Measurements from ENCODE around the gene ANAPC15.
"Not testable (repeated sequence)": the region's sequence is repeated elsewhere in the genome, so short reads cannot be mapped to it uniquely, and the experiment has no call there.

ANAPC15 gene

GRCh38 chr11:72144807-72145565 lies 32.5 kb upstream of the ANAPC15 start:
- no peaks in the 10 kb centered on the region for H3K36me3 ChIP-seq (ENCODE audit: control insufficient read depth in 2 of 2, insufficient read depth in 1 of 2, low read length in 2 of 2)
- POLR2A ChIA-PET, result interaction anchor here (1.2 to 1.3 kb wide), 2 partner anchors 33 to 120 kb away, joined by 3 to 10 read pairs; partner anchors contain the start of gene ANAPC15
- no peak overlapping the region for H3K27ac ChIP-seq (ENCODE audit: extremely low read depth, low read depth, low read length)
- no peaks in the 10 kb centered on the region for H3K9me3 ChIP-seq (ENCODE audit: control insufficient read depth, insufficient read depth, low read depth, low read length)
- TF ChIP-seq SCRT1 (tag by site-specific recombination; IDR thresholded peaks at IDR 0.05; ENCODE audit: borderline replicate concordance) (0 out of 2 replicates have a peak, but pooled peaks have one; percentile 30), GLI2 (tag by site-specific recombination; IDR thresholded peaks at IDR 0.05; ENCODE audit: borderline replicate concordance, low read depth) (no peak), ZNF311 (tag by site-specific recombination; IDR thresholded peaks at IDR 0.05; ENCODE audit: borderline replicate concordance) (no peak), ZNF692 (tag by site-specific recombination; IDR thresholded peaks at IDR 0.05) (no peak), ZNF19 (tag by site-specific recombination; IDR thresholded peaks at IDR 0.05; ENCODE audit: low read depth) (no peak), BCL6B (tag by site-specific recombination; IDR thresholded peaks at IDR 0.05) (no peak), TCF7L2 (IDR thresholded peaks at IDR 0.05; ENCODE audit: borderline replicate concordance, low read depth, low read length) (no peak), SCRT2 (tag by site-specific recombination; IDR thresholded peaks at IDR 0.05) (peak; percentile 83)
- no peak overlapping the region for H3K4me3 ChIP-seq (ENCODE audit: low read depth, low read length)
- H3K4me1 ChIP-seq (ENCODE audit: control insufficient read depth, insufficient read depth, low read length), result no peaks in the 10 kb centered on the region
- CTCF ChIA-PET, result interaction anchor here (0.6 to 2.9 kb wide), 27 partner anchors 8 to 1738 kb away, joined by 3 to 35 read pairs (median 5); no protein-coding TSS in a partner anchor

- POLR2A ChIA-PET; H3K9me3 ChIP-seq (ENCODE audit: control insufficient read depth, insufficient read depth, low read depth, low read length); H3K4me3 ChIP-seq (ENCODE audit: low read depth, low read length); H3K36me3 ChIP-seq (ENCODE audit: control insufficient read depth in 2 of 2, insufficient read depth in 1 of 2, low read length in 2 of 2); H3K27ac ChIP-seq (ENCODE audit: extremely low read depth, low read depth, low read length); H3K4me1 ChIP-seq (ENCODE audit: control insufficient read depth, insufficient read depth, low read length): not testable (repeated sequence)
- CTCF ChIA-PET, result interaction anchor here (1.1 to 2.9 kb wide), 7 partner anchors 11 to 288 kb away, joined by 3 to 28 read pairs (median 12); no protein-coding TSS in a partner anchor
Observed at GRCh38 chr11:72142543-72142942, 30.0 kb upstream of the ANAPC15 start.

GRCh38 chr11:72142086-72142485 lies 29.6 kb upstream of the ANAPC15 start:
- CTCF ChIA-PET, result interaction anchor here (0.6 to 2.7 kb wide), 3 partner anchors 117 to 288 kb away, joined by 3 to 11 read pairs (median 3); no protein-coding TSS in a partner anchor
- POLR2A ChIA-PET; H3K27ac ChIP-seq (ENCODE audit: extremely low read depth, low read depth, low read length): not testable (repeated sequence)

GRCh38 chr11:72141066-72141465 lies 28.6 kb upstream of the ANAPC15 start:
- POLR2A ChIA-PET, result no interaction called here
- no peak overlapping the region for H3K27ac ChIP-seq (ENCODE audit: extremely low read depth, low read depth, low read length)
- CTCF ChIA-PET, result interaction anchor here (0.6 to 2.7 kb wide), 6 partner anchors 11 to 138 kb away, joined by 3 to 11 read pairs (median 4); no protein-coding TSS in a partner anchor
- TF ChIP-seq INSM2 (tag by site-specific recombination; IDR thresholded peaks at IDR 0.05), result no peak
- TF ChIP-seq ZNF202 (tag by site-specific recombination; IDR thresholded peaks at IDR 0.05; ENCODE audit: borderline replicate concordance), result no peak
- TF ChIP-seq ZNF133 (tag by site-specific recombination; IDR thresholded peaks at IDR 0.05), result no peak
- no peak for TF ChIP-seq BCL11A (tag by site-specific recombination; IDR thresholded peaks at IDR 0.05; ENCODE audit: low read depth)
- no peak for TF ChIP-seq WT1 (tag by site-specific recombination; IDR thresholded peaks at IDR 0.05)
- TF ChIP-seq ZNF10 (tag by site-specific recombination; IDR thresholded peaks at IDR 0.05), result no peak
- TF ChIP-seq ZSCAN30 (tag by site-specific recombination; IDR thresholded peaks at IDR 0.05), result no peak
- TF ChIP-seq ZNF558 (tag by site-specific recombination; IDR thresholded peaks at IDR 0.05), result no peak
- TF ChIP-seq ZNF2 (tag by site-specific recombination; IDR thresholded peaks at IDR 0.05), result no peak
- TF ChIP-seq ZNF266 (tag by site-specific recombination; IDR thresholded peaks at IDR 0.05; ENCODE audit: low read depth), result no peak
- no peak for TF ChIP-seq ZNF768 (tag by site-specific recombination; IDR thresholded peaks at IDR 0.05)
- no peak overlapping the region for H3K4me3 ChIP-seq (ENCODE audit: low read depth, low read length)
- H3K36me3 ChIP-seq (ENCODE audit: control insufficient read depth in 2 of 2, insufficient read depth in 1 of 2, low read length in 2 of 2), result no peaks in the 10 kb centered on the region
- H3K4me1 ChIP-seq (ENCODE audit: control insufficient read depth, insufficient read depth, low read length), result no peaks in the 10 kb centered on the region
- no peaks in the 10 kb centered on the region for H3K9me3 ChIP-seq (ENCODE audit: control insufficient read depth, insufficient read depth, low read depth, low read length)

More at GRCh38 chr11:72142086-72142485, 29.6 kb upstream of the ANAPC15 start:
- not testable (repeated sequence) for H3K4me3 ChIP-seq (ENCODE audit: low read depth, low read length); H3K4me1 ChIP-seq (ENCODE audit: control insufficient read depth, insufficient read depth, low read length); H3K36me3 ChIP-seq (ENCODE audit: control insufficient read depth in 2 of 2, insufficient read depth in 1 of 2, low read length in 2 of 2); H3K9me3 ChIP-seq (ENCODE audit: control insufficient read depth, insufficient read depth, low read depth, low read length)
